ENCODE results near the gene ANTKMT. TPM values are rescaled to one million over a fixed set of nuclear protein-coding genes. Genes with fewer than 3 reads are reported as not detected.

Gene ANTKMT
- total and polyA plus RNA-seq, 2 donors (not counting 1 experiment from before 2014, with no cell fraction given): 4.5 to 31.5 TPM

DNA sequence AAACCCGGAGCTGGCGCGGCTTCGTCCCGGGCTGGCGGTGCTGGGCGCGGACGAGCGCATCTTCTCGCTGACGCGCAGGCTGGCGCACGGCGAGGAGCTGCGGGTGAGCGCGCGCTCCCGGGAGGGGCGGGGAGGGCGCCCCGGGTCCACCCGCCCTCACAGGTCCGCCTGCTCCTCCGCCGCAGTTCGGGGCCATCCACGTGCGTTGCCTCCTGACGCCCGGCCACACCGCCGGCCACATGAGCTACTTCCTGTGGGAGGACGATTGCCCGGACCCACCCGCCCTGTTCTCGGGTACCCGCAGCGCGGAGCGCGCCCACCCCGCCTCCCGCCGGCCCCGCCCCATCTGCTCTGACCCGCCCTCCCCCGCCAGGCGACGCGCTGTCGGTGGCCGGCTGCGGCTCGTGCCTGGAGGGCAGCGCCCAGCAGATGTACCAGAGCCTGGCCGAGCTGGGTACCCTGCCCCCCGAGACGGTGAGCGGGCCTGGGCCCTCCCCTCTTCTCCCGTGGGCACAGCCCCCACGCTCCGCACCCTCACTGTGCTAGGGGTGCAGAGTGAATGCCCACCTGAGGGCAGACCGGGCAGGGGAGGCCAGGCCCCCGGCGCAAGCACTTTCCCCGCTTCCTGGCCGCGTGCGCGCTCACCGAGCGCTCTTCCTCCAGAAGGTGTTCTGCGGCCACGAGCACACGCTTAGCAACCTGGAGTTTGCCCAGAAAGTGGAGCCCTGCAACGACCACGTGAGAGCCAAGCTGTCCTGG, 7.4 kb downstream of the ANTKMT start:
- Histone ChIP-seq H3K4me1 (ENCODE audit: control insufficient read depth, extremely low read depth, insufficient read depth, low read length) (no peaks in the 10 kb centered on the region), H2AFZ (ENCODE audit: low read length) (no peak overlapping the region), H3K4me3 (replicated peaks in 1 of 4; ENCODE audit: control extremely low read depth in 1 of 4, insufficient read depth in 1 of 4, low read depth in 3 of 4, low read length in 4 of 4) (peak overlapping the region in 3 of 4 experiments; percentile 19 to 75 (median 25)), H3K27me3 (ENCODE audit: control insufficient read depth, insufficient read depth, low read length) (no peaks in the 10 kb centered on the region), H4K20me1 (ENCODE audit: control insufficient read depth, extremely low read depth, insufficient read depth, low read length) (no peaks in the 10 kb centered on the region), H3K9ac (ENCODE audit: insufficient read depth, low read length) (no peak overlapping the region), H3K36me3 (ENCODE audit: control insufficient read depth, insufficient read depth, low read length) (peaks cover 10% of the 10 kb centered on the region), H3K27ac (ENCODE audit: insufficient read depth, low read length) (no peak overlapping the region), H3K79me2 (ENCODE audit: control insufficient read depth, insufficient read depth, low read length) (no peaks in the 10 kb centered on the region), H3K9me3 (ENCODE audit: control insufficient read depth, insufficient read depth, low read depth, low read length) (no peaks in the 10 kb centered on the region), H3K4me2 (ENCODE audit: extremely low read depth, insufficient read depth, low read length) (peak overlapping the region; percentile 64)
- TF ChIP-seq EZH2 (IDR thresholded peaks at IDR 0.05; ENCODE audit: low read length, missing control alignments): no peak
- TF ChIP-seq, protein P1, sequence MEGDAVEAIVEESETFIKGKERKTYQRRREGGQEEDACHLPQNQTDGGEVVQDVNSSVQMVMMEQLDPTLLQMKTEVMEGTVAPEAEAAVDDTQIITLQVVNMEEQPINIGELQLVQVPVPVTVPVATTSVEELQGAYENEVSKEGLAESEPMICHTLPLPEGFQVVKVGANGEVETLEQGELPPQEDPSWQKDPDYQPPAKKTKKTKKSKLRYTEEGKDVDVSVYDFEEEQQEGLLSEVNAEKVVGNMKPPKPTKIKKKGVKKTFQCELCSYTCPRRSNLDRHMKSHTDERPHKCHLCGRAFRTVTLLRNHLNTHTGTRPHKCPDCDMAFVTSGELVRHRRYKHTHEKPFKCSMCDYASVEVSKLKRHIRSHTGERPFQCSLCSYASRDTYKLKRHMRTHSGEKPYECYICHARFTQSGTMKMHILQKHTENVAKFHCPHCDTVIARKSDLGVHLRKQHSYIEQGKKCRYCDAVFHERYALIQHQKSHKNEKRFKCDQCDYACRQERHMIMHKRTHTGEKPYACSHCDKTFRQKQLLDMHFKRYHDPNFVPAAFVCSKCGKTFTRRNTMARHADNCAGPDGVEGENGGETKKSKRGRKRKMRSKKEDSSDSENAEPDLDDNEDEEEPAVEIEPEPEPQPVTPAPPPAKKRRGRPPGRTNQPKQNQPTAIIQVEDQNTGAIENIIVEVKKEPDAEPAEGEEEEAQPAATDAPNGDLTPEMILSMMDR (conservative IDR thresholded peaks at IDR 0.05 in 1 of 2, IDR thresholded peaks at IDR 0.05 in 1 of 2; ENCODE audit: low read depth in 1 of 2, low read length in 2 of 2): no peak
- peak; percentile 76 to 81 for DNase-seq (ENCODE audit: low read depth in 2 of 2)

DNA sequence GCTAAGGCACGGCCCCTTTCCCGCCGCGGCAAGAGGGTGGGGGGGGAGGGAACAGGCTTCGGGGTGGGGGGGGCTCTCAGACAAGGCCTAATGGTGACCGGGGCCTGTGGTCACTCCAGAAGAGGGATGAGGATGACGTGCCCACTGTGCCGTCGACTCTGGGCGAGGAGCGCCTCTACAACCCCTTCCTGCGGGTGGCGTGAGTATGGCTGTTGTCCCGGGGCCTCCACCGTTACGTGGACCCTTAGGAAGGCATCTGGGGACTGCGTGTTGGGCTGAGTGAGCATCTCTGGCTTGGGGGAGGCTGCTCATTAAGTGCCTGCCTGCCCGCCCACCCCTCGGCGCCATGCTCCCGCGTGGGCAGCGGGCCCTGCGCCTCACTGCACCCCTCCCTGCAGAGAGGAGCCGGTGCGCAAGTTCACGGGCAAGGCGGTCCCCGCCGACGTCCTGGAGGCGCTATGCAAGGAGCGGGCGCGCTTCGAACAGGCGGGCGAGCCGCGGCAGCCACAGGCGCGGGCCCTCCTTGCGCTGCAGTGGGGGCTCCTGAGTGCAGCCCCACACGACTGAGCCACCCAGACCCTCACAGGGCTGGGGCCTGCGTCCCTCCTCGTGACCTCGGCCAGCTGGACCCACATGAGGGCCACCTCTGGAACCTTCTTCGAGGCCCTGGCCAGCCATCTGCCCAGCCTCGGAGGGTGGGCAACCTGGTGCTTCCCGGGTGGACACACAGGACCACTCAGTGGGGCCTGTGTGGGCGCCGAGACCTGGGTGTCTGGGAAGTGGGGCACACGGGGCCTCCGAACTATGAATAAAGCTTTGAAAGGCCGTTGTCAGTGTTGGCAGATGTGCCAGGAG, 8.2 kb downstream of the ANTKMT start:
- Histone ChIP-seq H3K4me2 (ENCODE audit: extremely low read depth, insufficient read depth, low read length) (no peak overlapping the region), H3K27ac (ENCODE audit: insufficient read depth, low read length) (no peak overlapping the region), H3K9me3 (ENCODE audit: control insufficient read depth, insufficient read depth, low read depth, low read length) (no peaks in the 10 kb centered on the region), H3K27me3 (ENCODE audit: control insufficient read depth, insufficient read depth, low read length) (no peaks in the 10 kb centered on the region), H3K4me1 (ENCODE audit: control insufficient read depth, extremely low read depth, insufficient read depth, low read length) (no peaks in the 10 kb centered on the region), H3K4me3 (replicated peaks in 1 of 4; ENCODE audit: control extremely low read depth in 1 of 4, insufficient read depth in 1 of 4, low read depth in 3 of 4, low read length in 4 of 4) (peak overlapping the region in 1 of 4 experiments; percentile 75), H3K9ac (ENCODE audit: insufficient read depth, low read length) (no peak overlapping the region), H4K20me1 (ENCODE audit: control insufficient read depth, extremely low read depth, insufficient read depth, low read length) (no peaks in the 10 kb centered on the region), H3K36me3 (ENCODE audit: control insufficient read depth, insufficient read depth, low read length) (peaks cover 15% of the 10 kb centered on the region), H3K79me2 (ENCODE audit: control insufficient read depth, insufficient read depth, low read length) (no peaks in the 10 kb centered on the region), H2AFZ (ENCODE audit: low read length) (no peak overlapping the region)
- DNase-seq (ENCODE audit: low read depth in 2 of 2): no peak
- TF ChIP-seq, protein P1 (conservative IDR thresholded peaks at IDR 0.05 in 1 of 2, IDR thresholded peaks at IDR 0.05 in 1 of 2; ENCODE audit: low read depth in 1 of 2, low read length in 2 of 2): no peak
- TF ChIP-seq EZH2 (IDR thresholded peaks at IDR 0.05; ENCODE audit: low read length, missing control alignments): no peak

All from fibroblast of lung (primary cell).